Measurements from ENCODE around the gene SLC17A3.

Gene SLC17A3

GRCh38 chr6:25889877-25890853 is 16.1 kb upstream of the SLC17A3 start:
- DNase-seq: peak; percentile 39

GRCh38 chr6:25888626-25889025 is 14.6 kb upstream of the SLC17A3 start:
- DNase-seq: no peak

DNA sequence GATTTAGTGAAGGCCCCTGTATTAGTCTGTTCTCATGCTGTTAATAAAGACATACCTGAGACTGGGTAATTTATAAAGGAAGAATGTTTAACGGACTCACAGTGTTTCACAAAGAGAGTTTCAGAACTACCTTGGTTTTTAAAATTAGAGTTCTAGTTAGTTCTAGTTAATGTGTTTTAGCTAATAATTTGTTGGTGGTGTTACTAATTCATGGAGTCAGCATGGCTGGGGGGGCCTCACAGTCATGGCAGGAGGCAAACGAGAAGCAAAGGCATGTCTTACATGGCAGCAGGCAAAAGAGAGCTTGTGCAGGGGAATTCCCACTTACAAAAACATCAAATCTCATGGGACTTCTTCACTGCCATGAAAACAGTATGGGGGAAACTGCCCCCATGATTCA is 12.0 kb upstream of the SLC17A3 start:
- no peak for DNase-seq

GRCh38 chr6:25883991-25884390 is 9.9 kb upstream of the SLC17A3 start:
- DNase-seq: no peak

DNA sequence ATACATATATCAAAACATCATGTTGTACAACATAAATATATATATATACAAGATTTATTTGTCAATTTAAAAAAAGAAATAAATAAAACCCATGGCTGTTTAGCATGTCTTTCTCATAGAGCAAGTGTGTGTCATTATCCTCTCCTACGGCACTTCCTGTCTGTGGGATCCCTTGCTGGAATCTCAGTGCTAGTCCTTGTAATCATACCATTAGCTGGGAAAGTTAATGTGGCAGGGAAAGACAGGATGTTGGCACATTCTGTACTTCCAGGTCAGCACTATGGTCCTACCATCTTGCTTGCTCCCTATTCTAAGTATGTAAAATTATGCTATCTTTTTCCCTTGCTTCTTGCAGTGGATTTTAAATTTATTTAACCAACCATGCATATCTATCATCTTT is 9.5 kb upstream of the SLC17A3 start:
- no peak for DNase-seq

DNA sequence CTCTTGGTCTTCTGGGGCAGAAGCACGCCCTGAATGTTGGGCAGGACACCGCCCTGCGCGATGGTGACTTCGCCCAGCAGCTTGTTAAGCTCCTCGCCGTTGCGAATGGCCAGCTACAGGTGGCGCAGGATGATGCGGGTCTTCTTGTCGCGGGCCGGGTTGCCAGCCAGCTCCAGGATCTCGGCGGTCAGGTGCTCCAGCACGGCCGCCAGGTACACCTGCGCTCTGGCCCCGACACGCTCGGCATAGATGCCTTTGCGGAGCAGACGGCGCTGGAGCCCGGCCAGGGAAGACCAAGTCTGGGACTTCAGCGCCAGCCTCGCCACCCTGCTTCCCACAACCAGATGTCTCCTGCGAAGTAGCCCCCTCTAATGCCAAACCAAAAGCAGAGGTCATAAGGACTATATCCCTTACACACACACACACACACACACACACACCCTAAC is 8.0 kb upstream of the SLC17A3 start:
- no peak for DNase-seq

DNA sequence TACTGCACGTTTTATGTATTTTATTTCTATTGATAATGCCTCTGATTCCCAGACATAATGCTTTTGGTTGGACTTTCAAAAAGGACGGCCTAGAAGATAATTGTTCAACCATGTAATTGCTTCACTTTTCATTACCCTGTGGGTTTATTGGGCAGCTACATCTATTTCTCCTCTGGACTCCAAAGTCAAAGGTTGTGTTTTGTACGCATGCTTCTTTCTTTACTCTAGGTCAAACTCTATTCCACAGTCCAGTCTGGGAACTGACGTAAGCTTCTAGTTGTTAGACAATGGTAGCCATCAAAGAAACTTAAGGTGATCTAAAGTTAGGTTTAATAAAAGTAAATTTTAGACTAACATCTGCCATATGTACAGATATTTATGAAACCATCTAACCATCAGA is 6.6 kb upstream of the SLC17A3 start:
- no peak for DNase-seq

DNA sequence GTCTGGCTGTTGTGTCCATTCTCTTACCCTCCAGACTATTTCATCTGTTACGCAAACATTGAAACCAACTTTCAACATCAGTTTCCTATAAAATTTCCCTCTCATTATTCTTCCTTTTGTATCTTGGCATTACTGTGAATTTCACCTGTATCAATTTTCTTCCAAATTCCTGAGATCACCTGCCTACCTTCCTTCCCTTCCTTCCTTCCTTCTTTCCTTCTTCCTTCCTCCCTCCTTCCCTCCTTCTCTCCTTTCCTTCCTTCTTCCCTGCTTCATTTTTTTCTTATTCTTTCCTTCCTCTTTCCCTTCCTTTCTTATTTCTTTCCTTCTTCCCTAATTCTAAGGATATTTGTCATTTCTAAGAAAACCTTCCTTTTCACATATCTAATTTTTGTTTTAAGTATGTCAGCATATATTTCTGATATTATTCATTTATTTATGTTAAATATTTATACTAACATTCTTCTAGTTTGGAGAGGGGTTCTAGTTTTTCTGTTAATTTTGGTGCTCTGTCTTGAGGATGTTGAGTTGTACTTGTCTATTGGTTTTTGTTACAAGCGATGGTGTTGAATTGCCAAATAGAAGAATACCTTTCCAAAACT is 4.8 kb upstream of the SLC17A3 start:
- DNase-seq: no peak

DNA sequence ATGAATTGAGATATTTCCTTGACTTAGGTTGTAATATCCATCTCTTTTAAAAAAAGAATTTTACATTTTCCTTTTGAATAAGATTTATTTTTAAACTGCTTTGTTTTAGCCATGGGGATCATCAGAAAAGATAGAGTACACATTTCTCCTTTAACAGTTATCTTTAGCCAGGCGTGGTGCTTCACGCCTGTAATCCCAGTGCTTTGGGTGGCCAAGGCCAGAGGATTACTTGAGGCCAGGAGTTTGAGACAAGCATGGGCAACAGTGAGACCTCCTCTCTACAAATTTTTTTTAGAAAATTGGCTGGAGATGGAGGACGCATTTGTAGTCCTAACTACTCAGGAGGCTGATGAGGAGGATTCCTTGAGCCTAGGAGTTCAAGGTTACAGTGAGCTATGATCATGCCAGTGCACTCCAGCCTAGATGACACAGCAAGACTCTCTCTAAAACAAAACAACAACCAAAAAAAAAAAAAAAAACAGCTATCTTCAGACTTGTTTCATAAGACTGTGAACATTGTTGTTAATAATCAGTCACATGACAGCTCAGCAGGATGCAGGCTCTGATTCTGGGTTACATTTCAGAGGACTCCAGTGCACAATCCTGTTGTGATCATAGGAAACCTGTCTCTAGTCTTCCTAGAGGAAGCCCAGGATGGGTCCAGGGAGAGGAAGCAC is 2.0 kb upstream of the SLC17A3 start:
- DNase-seq: no peak

GRCh38 chr6:25875563-25875905 is 1.5 kb upstream of the SLC17A3 start:
- DNase-seq: no peak

DNA sequence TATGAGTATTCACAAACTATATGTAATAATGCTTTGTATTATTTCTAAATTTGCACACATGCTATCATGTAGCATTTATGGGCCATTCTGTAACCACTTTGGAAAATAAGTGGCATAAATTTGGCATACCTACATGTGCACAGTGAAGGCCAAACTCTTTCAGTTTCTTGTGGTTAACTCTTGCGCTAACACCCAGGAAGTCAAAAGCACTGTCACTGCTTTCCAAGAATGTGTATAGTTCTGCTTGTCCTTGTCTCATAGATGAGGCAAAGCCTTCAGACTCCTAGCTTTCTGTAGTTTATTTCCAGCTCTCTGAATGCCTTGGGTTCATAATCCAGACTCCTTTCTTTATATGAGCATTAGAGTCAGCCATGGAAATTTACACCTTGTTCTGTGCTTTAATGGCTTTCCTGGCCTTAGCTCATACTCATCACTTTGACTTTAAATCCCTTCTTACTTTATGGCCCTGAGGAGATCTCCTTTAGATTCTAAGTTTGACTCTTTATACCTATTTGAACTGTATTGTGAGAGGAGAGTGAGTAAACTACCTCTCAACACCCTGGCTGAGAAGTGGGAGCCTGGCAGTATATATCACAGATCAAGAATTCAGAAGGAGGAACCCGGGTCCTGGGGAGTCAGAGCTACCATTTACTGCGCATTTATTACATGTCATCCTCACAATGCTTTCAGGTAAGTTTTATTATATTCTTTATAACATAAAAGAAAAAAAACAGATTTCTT is 949 bp upstream of the SLC17A3 start:
- no peak for DNase-seq

- DNase-seq: no peak
Observed at GRCh38 chr6:25872814-25873213, 1.2 kb downstream of the SLC17A3 start.

GRCh38 chr6:25869840-25870239 is 4.2 kb downstream of the SLC17A3 start:
- no peak for DNase-seq

DNA sequence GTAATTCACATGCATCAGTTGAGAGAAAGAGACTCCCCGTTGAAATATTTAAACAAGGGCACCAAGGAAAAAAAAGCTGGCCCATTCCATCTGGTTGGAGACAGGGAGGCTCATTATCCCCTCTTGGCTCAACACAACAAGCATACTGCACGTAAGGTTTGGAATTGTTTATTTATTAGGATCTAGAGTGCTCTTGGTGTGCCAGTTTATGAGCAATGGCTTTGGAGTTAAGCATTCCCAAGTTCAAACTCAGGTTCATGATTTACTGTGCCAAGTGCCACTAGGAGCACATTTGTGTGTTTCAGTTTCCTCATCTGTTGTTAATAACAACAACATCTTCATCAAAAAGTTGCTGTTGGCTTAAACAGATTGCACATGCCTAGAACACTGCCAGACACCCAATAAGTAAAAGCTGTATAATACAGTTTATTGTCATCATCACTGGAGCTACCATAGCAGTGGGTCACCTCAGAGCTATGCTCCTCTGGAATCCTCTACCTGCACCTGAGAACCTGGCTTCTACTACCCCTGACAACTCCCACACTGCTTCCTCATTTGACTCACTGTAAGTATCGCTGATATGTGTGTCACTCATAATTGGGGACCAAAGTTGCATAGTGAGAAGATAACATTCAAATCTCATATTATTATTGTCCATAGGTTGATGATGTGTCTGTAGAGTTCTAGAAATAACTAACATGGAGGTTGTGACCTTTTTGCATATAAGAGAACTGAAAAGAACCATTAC is 5.4 kb downstream of the SLC17A3 start:
- no peak for DNase-seq

DNA sequence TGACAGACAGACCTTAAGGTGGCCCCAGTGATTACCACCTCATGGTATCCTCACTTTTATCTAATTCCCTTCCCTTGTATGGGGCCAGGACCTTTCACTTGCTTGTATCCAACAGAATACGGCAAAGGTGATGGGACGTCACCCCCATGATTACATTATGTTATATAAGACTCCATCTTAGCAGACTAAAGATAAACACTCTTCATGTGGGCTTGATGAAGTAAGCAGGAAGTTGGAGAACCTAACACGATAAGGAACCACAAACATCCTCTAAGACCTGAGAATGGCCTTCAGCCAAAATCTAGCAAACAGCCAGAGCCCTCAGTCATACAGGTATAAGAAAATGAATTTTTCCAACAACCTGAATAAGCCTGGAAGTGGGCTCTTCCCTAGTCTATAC is 8.0 kb downstream of the SLC17A3 start:
- DNase-seq: no peak

DNA sequence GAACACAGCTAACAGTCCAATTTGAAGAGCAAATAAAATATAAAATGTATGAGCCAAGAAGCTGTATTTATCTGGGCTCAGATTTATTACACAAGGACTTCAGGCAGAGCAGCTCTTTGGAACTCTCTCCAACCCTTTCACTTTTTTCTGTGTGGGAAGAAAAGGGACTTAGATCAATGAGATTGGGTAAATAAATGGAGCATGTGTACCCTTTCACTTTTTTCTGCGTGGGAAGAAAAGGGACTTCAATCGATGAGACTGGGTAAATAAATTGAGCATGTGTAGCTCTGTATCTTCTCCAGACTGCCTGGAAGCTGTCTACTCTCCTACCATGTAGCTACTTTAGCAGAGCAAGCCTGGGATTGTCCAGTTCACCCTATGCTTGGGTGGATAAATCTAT is 10.7 kb downstream of the SLC17A3 start:
- DNase-seq: no peak

GRCh38 chr6:25862199-25862598 is 11.8 kb downstream of the SLC17A3 start:
- DNase-seq: no peak

- no peak for DNase-seq
Observed at GRCh38 chr6:25852756-25853155, 21.3 kb downstream of the SLC17A3 start.

DNA sequence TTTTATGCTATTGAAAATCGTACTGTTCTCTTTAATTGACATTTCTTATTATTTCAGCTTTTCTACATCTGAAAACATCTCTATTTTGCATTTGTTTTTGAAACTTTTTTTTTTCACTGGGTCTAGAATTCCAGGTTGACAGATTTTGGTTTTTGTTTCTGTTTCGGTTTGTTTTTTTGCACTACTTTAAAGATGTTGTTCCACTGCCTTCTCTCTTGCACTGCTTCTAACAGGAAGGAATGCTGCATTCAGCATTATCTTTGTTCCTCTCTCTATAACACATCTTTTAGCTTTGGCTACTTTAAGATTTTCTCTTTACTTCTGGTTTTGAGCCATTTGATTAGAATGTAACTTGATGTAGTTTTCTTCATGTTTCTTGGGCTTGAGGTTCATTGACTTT is 22.1 kb downstream of the SLC17A3 start:
- no peak for DNase-seq

DNA sequence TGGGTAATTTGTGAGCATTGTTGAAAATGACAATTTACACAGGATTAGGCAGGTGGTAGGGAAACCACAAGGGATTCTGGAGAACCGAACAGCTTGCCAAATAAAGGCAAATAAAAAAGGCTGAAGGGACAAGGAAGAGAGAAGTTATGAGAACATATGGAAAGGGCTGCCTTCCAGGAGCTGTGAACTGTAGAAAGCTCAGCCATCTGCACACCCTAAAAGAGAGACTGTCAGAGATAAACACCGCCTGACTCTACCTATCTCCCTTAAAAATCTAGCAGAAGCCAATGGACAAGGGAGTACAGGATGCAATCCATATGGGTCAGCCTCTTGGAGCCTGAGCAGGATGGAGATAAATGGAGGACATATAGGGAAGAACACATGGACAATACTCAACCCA is 29.5 kb downstream of the SLC17A3 start:
- DNase-seq: peak; percentile 77

DNA sequence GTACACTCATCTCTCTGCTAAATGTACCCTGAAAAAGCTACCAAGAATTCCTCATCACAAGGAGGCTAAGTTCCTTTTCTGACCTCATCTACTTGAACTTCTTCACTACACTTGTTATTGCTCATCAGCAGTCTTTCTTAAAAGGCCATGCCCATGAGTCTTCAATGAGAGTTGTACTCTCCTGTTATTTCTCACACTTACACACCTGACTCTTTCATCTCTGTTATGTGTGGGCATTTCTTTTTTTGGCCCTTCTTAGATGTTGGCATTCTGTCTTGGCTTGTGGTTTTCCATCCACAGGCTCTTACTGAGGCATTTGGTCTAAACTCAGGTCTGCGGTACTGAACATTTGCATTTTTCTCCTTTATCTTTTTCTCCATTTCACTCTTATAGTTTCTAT is 31.5 kb downstream of the SLC17A3 start:
- DNase-seq: no peak

All from NCI-H1694 treated with DMSO at 0.1 percent for 48 hours (cell line).